Renal pelvis (tissue), 4 donors: Measurements from ENCODE around the gene HPD. TPM values are rescaled to one million over a fixed set of nuclear protein-coding genes. Genes with fewer than 3 reads are reported as not detected.

Experiments used
- DNase-seq: peaks from one replicate; pipeline ENCODE4 v3.0.0-alpha.2; 2013
- polyA plus RNA-seq, 3 donors: library from polyadenylated mRNA; unstranded; fragments of 120-200 nt; gene quantifications; one replicate each; pipeline ENCODE4 v1.2.1, GENCODE V29; 2013; ENCODE audit not compliant: insufficient read length in 3 of 3

The HPD gene
- polyA plus RNA-seq, 3 donors = 3.2 to 5.0 (median 4.4) TPM

DNA sequence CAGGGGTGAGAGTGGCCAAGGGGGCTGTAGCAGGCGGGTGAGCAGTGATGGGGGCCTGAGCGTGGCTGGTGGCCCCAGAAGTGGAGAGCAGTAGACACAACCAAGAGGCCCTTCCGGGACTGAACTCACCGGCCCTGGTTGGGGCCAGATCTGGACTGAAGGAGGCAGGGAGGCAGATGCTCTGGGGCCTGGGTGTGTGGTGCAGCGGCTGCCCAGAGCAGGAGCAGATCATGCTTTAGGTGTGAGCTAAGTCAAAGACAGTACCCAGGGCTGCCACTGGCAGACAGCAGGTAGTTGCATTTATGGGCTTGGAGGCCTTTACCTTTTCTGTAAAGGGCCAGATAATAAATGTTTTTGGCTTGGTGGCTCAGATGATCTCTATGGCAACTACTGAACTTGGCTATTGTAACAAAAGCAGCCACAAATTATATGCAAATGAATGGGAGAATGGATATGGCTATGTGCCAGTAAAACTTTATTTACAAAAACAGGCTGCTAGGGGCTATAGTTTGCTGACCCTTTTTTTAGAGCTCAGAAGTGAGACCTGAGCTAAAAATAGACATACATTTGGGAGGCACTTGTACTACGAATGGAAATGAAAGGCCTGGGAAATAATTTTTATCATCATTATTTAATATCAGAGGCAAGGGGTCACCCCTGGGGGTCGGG is 29.3 kb downstream of the HPD start:
- no peak for DNase-seq

- no peak for DNase-seq
These were observed 29.8 kb downstream of the HPD start for GRCh38 chr12:121828826-121829225.

- DNase-seq = no peak
These were observed 30.4 kb downstream of the HPD start for GRCh38 chr12:121828306-121828705.

GRCh38 chr12:121827351-121828099 is 31.1 kb downstream of the HPD start:
- DNase-seq = no peak

- no peak for DNase-seq
These were observed 32.1 kb downstream of the HPD start for GRCh38 chr12:121826318-121827150.

- no peak for DNase-seq
These were observed 33.6 kb downstream of the HPD start for GRCh38 chr12:121825041-121825523.

DNA sequence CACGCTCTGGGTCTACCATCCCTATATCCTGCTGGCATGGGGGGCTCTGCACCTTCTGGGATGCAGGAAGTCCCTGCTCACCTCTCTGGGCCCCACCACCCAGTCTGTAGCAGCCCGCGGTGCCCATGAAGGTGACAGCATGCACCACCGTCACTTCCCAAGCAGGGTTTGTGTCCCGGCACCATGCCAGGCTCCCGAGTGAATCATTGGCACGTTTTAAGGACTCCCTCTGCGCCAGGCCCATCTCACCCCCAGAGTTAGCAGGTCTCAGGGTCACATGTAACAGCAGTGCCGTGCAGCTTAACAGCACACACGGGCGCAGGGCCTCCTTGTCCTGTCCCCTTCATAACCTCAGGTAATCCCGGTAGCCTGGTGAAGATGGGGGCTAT is 34.9 kb downstream of the HPD start:
- no peak for DNase-seq

DNA sequence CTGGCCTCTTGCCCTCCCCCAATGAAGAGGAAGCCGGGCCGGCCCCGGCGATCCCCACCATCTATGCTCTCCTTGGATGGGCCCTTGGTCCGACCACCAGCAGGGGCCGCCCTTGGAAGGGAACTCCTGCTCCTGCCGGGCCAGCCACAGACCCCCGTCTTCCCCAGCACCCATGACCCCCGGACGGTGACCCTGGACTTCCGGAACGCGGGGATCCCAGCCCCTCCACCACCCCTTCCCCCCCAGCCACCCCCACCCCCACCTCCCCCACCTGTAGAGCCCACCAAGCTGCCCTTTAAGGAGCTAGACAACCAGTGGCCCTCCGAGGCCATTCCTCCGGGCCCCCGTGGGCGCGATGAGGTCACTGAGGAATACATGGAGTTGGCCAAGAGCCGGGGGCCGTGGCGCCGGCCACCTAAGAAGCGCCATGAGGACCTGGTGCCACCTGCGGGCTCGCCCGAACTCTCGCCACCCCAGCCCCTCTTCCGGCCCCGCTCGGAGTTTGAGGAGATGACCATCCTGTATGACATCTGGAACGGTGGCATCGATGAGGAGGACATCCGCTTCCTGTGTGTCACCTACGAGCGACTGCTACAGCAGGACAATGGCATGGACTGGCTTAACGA is 35.4 kb downstream of the HPD start:
- DNase-seq = no peak

DNA sequence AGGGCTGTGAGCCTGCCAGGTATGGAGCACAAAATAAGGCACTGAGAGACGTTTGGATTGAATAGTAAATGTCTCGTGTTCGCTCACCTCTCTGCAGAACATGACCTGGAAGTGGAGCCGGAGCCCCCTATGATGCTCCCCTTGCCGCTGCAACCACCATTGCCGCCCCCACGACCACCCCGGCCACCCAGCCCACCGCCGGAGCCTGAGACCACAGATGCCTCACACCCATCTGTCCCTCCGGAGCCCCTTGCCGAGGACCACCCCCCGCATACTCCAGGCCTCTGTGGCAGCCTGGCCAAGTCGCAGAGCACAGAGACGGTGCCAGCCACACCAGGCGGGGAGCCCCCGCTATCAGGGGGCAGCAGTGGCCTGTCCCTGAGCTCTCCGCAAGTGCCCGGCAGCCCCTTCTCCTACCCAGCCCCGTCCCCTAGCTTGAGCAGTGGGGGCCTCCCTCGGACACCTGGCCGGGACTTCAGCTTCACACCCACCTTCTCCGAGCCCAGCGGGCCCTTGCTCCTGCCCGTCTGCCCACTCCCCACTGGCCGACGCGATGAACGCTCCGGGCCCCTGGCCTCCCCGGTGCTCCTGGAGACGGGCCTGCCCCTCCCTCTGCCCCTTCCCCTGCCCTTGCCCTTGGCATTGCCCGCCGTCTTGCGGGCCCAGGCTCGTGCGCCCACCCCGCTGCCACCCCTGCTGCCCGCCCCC is 36.1 kb downstream of the HPD start:
- no peak for DNase-seq

GRCh38 chr12:121820056-121820455 is 38.6 kb downstream of the HPD start:
- no peak for DNase-seq

DNA sequence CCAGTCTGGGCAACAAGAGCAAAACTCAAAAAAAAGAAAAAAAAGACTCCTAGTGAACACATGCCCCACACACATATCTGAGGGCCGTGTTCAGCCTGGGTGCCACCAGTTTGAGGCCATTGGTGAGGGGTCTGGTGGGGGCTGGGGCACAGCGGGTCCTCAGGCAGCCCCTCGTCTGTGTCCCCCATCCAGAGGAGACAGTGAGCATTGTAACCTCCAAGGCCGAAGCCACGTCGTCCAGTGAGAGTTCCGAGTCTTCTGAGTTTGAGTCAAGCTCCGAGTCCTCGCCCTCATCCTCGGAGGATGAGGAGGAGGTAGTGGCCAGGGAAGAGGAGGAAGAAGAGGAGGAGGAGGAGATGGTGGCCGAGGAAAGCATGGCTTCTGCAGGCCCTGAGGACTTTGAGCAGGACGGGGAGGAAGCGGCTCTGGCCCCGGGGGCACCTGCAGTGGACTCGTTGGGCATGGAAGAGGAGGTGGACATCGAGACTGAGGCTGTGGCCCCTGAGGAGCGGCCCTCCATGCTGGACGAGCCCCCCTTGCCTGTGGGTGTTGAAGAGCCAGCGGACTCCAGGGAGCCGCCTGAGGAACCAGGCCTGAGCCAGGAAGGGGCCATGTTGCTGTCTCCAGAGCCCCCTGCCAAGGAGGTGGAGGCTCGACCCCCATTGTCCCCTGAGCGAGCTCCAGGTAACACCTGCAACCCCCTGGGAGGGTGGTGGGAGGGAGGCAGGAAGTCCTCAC is 39.3 kb downstream of the HPD start:
- no peak for DNase-seq

- DNase-seq = no peak
These were observed 41.0 kb downstream of the HPD start for GRCh38 chr12:121817648-121818043.

DNA sequence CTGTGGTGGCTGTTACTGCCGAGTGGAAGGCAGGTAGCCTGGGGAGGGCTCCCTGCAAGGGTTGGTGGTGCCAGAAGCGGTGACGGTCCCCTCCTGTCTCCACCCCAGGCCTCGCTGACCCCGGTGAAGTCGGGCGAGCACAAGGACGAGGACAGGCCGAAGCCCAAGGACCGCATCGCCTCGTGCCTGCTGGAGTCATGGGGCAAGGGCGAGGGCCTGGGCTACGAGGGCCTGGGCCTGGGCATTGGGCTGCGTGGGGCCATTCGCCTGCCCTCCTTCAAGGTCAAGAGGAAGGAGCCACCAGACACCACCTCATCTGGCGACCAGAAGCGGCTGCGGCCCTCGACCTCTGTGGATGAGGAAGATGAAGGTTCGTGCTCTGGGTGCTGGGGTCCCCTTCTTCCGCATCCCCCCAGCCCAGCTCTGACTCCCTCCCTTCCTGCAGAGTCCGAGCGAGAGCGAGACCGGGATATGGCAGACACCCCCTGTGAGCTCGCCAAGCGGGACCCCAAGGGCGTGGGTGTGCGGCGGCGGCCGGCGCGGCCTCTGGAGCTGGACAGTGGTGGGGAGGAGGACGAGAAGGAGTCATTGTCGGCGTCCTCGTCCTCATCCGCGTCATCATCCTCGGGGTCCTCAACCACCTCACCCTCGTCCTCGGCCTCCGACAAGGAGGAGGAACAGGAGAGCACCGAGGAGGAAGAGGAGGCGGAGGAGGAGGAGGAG is 41.6 kb downstream of the HPD start:
- DNase-seq = no peak

GRCh38 chr12:121815263-121815662 is 43.4 kb downstream of the HPD start:
- DNase-seq = no peak

DNA sequence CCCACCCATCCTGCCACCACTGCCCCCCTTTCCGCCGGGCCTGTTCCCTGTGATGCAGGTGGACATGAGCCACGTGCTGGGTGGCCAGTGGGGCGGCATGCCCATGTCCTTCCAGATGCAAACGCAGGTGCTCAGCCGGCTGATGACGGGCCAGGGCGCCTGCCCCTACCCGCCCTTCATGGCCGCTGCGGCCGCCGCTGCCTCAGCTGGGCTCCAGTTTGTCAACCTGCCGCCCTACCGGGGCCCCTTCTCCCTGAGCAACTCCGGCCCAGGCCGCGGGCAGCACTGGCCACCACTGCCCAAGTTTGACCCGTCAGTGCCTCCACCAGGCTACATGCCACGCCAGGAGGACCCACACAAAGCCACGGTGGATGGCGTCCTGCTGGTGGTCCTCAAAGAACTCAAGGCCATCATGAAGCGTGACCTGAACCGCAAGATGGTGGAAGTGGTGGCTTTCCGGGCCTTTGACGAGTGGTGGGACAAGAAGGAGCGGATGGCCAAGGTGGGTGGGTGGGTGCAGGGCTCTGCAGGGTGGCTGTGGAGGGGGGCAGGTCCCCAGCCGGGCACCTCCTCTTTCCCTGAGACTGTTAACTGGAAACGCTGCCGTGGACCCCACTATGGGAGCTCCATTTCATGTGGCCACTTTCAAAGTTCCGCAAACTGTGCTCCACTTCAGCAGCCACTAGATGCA is 44.1 kb downstream of the HPD start:
- DNase-seq = no peak

DNA sequence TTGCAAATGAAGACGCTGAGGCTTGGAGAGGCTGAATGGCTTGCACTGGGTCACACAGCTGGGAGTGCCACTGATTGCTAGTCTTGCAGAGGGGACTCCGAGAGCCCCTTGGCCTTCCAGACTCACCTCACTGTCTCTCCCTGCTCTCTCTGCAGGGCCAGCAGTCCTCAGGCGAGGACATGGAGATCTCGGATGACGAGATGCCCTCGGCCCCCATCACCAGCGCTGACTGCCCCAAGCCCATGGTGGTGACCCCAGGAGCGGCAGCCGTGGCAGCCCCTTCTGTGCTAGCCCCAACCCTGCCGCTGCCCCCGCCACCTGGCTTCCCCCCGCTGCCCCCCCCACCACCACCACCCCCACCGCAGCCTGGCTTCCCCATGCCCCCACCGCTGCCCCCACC is 44.7 kb downstream of the HPD start:
- no peak for DNase-seq

GRCh38 chr12:121812921-121813896 is 45.5 kb downstream of the HPD start:
- no peak for DNase-seq

DNA sequence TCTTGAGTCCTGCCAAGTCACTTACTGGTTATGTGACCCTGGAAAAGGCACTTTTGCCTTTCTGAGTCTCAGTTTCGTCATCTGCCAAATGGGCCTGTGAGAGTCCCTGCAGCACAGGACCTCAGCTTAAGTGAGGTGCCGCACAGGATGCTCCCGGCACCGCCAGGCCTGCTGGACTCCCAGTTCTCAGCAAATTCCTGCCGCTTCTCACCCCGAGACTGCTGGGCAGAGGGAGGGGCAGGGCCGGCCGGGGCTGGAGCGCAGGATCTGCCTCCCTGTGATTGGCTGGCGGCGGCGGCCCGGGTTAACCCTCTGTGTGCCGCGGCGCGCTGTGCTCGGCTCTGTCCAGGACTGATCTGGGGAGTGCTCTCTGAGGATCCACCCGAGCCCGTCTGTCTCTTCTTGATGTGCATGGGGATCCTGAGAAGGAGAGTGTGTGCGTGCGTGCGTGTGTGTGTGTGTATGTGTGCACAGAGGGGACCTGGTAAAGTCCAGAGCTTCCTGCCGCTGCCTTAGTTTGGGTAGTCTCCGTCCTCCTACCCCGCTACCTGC is 46.3 kb downstream of the HPD start:
- no peak for DNase-seq
